Dermis lymphatic vessel endothelial cell (primary cell): ENCODE results near the gene BMPER. TPM values are rescaled to one million over a fixed set of nuclear protein-coding genes. Genes with fewer than 3 reads are reported as not detected.

Source experiments
- total RNA-seq: library from RNA; depleted of rRNA; stranded (reverse); fragments of >200 nt; gene quantifications from 2 replicates; pipeline ENCODE4 v1.2.1, GENCODE V29; 2014

BMPER gene
- 1.1 and 1.3 TPM in 2 replicates for total RNA-seq

DNA sequence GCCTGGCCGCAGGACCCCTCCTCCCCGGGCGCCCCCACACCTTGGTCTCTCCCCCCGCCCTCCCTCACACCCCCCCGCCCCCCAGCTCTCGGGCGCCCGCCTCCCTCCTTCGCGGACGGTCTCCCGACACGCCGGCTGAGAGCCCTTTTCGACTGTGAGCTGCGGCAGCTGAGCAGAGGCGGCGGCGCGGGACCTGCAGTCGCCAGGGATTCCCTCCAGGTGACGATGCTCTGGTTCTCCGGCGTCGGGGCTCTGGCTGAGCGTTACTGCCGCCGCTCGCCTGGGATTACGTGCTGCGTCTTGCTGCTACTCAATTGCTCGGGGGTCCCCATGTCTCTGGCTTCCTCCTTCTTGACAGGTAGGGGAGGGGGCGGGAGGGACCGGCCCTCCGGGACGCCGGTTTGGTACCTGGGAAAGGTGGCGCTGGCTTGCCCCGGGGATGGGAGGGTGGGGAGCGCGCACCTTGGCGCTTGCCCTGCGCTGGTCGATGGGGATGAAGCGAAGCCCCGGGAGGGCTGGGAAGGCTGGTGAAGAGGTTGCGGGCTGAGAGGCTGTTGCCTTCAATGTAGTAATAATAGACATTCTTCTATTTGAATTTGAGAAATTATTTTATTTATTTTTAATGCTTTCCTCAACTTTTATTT lies at the start of gene BMPER:
Gene BMPER (plus strand): TSS at position 151 of the 644 bp plus-strand sequence. CDS start 75 bp downstream, at position 226.

